Measurements from ENCODE around the gene CTSC.

Gene CTSC

GRCh38 chr11:88315015-88315414 is 22.5 kb downstream of the CTSC start:
- DNase-seq = no peak

- no peak for DNase-seq
Measured at GRCh38 chr11:88313441-88313840, 24.1 kb downstream of the CTSC start.

GRCh38 chr11:88312628-88313027 is 24.9 kb downstream of the CTSC start:
- DNase-seq = no peak

- DNase-seq = no peak
Measured at GRCh38 chr11:88310246-88310645, 27.3 kb downstream of the CTSC start.

- no peak for DNase-seq
Measured at GRCh38 chr11:88308576-88308975, 29.0 kb downstream of the CTSC start.

GRCh38 chr11:88307749-88308425 is 29.6 kb downstream of the CTSC start:
- no peak for DNase-seq

- DNase-seq = no peak
Measured at GRCh38 chr11:88306785-88307184, 30.8 kb downstream of the CTSC start.

GRCh38 chr11:88305430-88305829 is 32.1 kb downstream of the CTSC start:
- DNase-seq = no peak

GRCh38 chr11:88304352-88304751 is 33.2 kb downstream of the CTSC start:
- no peak for DNase-seq

- DNase-seq = no peak
Measured at GRCh38 chr11:88303037-88303436, 34.5 kb downstream of the CTSC start.

- DNase-seq = no peak
Measured at GRCh38 chr11:88301488-88302140, 35.9 kb downstream of the CTSC start.

GRCh38 chr11:88300888-88301487 is 36.5 kb downstream of the CTSC start:
- DNase-seq = no peak

- DNase-seq = no peak
Measured at GRCh38 chr11:88297863-88298262, 39.7 kb downstream of the CTSC start.

GRCh38 chr11:88297421-88297820 is 40.1 kb downstream of the CTSC start:
- DNase-seq = no peak

- no peak for DNase-seq
Measured at GRCh38 chr11:88295028-88295427, 42.5 kb downstream of the CTSC start.

- DNase-seq = no peak
Measured at GRCh38 chr11:88293931-88294330, 43.6 kb downstream of the CTSC start.

GRCh38 chr11:88292171-88292843 is 45.2 kb downstream of the CTSC start:
- no peak for DNase-seq

- DNase-seq = no peak
Measured at GRCh38 chr11:88288560-88288959, 49.0 kb downstream of the CTSC start.

GRCh38 chr11:88284336-88285050 is 53.0 kb downstream of the CTSC start:
- no peak for DNase-seq

- no peak for DNase-seq
Measured at GRCh38 chr11:88282747-88283515, 54.6 kb downstream of the CTSC start.

- no peak for DNase-seq
Measured at GRCh38 chr11:88281317-88281712, 56.2 kb downstream of the CTSC start.

- no peak for DNase-seq
Measured at GRCh38 chr11:88280673-88281316, 56.7 kb downstream of the CTSC start.

Data from right forelimb (tissue), 1 donor.